Stimulated activated CD4-positive, alpha-beta T cell treated with anti-CD3 and anti-CD28 coated beads, Interleukin-1b, Interleukin-23, amount 100 ng/mL, for 48 hours (primary cell): Measurements from ENCODE around the gene KCNB1.

Source experiments
- DNase-seq: peaks from one replicate; pipeline ENCODE4 v3.0.0-alpha.2; 2020

Gene KCNB1

DNA sequence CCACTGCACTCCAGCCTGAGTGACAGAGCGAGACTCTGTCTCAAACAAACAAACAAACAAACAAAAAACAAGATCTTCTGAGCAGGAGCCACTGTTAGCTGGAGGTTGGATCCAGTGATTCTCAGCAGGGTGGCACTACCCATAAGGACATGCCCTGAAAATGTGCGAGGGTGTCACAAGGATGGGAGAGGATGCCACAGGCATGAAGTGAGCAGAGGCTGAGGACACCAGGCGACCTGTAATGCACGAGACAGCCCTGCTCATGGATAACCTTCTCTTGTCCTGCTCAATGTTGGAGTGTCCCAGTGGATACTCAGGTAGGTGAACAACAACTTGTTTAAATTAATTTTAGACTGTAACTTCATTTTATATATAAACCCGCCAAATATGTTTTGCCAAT is 76.8 kb downstream of the KCNB1 start:
- DNase-seq: no peak

GRCh38 chr20:49405062-49405683 is 77.3 kb downstream of the KCNB1 start:
- DNase-seq: no peak

DNA sequence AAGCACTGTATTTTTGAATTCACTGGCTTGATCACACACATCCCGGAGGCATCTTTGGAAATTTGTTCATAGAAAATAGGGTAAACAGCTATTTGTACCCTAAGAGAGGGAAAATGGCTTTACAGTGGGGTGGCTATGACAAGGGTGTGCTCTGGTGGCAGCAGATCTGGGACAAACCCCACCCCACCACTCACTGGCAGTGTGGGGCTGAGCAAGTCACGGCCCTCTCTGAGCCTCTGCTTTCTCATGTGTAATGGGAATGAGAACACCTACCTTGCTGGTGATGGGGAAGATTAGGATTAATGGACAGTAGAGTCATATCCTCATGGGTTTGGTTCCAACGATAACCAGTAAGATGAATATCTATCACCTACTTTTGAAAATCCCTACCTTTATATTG is 78.0 kb downstream of the KCNB1 start:
- no peak for DNase-seq

GRCh38 chr20:49403911-49404310 is 78.6 kb downstream of the KCNB1 start:
- DNase-seq: no peak

GRCh38 chr20:49403012-49403411 is 79.5 kb downstream of the KCNB1 start:
- DNase-seq: no peak

DNA sequence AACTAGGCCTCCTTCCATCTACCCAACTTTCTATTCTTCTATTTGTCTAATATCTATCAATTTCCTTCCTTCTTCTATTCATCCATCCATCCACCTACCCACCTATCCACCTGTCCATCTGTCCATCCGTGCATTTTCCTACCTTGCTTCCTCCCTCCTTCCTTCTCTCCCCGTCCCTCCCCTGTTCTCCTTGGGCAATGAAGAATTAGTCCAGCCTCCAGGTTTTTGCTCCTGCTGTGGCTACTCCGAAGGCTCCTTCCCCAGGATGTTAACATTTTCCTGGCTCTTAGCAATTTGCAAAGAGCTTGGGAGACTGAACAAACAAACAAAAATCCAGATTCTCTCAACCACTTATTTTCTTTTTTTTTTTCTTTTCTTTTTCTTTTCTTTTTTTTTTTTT is 81.6 kb downstream of the KCNB1 start:
- DNase-seq: no peak

DNA sequence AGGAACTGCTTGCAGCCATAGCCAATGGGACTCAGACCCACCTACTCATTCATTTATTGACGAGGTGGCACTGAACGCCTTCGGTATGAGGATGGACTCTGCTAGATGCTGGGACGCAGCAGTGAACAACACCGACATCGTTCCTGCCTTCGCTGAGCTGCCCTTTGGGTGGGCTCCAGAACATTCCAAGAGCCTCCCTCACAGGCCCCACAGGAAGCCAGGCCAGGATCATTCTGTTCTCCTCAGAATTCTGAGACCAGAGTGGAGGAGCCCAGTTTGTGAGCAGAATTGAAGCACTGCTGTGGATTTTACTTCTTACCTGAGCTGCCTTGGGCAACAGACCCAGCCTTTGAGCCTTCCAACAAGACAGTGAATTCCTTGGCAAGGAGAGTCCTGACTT is 82.1 kb downstream of the KCNB1 start:
- no peak for DNase-seq

DNA sequence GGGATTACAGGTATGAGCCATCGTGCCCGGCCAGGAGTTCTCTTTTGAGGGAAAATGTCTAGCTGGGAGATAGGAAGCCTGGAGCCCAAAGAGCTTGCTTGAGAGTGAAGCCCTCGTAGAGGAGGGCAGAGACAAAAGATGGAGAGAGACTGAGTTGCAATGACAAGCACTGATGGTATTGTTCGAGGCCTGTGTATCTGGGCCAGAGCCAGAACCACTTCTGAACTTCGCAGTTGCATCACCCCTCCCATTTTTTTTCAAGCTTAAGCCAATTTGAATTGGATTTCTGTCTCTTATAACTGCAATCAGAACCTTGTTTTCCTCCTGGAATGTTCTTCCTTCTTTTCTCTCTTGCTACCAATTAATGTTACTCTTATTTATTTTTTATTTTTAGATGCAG is 83.1 kb downstream of the KCNB1 start:
- no peak for DNase-seq

GRCh38 chr20:49398401-49399144 is 83.9 kb downstream of the KCNB1 start:
- DNase-seq: no peak

GRCh38 chr20:49397525-49397924 is 84.9 kb downstream of the KCNB1 start:
- no peak for DNase-seq

GRCh38 chr20:49396230-49396629 is 86.2 kb downstream of the KCNB1 start:
- no peak for DNase-seq

GRCh38 chr20:49395659-49396058 is 86.8 kb downstream of the KCNB1 start:
- no peak for DNase-seq

DNA sequence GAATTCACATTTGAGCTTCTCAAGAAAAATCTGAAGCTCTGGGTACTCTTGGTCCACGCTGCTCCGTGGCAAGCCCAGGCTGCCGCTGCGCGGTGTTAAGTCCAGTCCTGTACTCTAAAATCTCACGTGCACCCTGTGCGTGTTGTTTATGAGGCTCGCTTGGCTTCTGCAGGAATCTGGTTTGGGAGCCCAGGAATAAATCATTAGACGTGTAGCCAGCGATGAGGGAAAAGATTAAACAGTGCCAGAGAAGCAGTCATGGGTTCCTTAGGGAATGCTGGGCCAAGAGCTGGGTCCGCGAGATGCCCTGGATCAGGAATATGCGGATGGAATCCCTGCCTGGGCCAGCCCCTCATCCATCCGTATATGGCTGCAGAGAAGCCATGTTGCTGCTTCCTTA is 87.3 kb downstream of the KCNB1 start:
- DNase-seq: no peak

DNA sequence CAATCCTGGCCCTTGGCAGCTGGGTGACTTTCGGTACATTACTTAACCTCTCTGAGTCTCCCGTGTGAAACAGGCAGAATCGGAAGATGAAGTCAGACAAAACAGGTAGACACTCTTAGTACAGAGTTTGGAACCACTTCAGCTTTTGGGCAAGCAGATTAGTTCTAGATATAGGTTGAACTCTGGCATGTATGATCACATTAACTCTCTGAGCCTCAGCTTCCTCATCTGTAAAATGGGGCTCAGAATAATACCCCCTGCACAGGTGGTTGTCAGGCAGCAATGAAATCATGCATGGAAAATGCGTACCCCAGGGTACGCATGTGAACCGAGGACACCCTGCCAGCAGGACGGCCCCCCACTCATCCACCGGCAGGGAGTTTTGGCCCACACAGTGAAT is 87.7 kb downstream of the KCNB1 start:
- no peak for DNase-seq

DNA sequence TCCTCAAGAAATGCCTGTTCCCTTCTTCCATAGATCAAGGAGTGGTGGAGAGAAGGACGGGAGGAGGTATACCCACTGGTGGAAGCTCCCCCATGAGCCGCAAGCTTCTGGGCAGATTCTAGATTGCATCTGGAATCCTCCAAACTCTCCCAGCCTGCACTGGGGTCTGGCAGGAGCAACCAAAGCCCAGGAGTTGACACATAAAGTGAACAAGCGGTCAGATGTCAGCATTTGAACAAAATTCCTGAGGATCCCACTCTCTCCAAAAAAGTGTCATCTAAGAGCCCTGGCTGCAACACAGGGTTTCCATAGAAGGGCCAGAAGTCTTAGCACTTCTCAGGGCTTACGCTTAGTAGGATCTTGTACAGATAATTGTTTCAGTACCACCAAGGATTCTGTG is 88.2 kb downstream of the KCNB1 start:
- DNase-seq: no peak

DNA sequence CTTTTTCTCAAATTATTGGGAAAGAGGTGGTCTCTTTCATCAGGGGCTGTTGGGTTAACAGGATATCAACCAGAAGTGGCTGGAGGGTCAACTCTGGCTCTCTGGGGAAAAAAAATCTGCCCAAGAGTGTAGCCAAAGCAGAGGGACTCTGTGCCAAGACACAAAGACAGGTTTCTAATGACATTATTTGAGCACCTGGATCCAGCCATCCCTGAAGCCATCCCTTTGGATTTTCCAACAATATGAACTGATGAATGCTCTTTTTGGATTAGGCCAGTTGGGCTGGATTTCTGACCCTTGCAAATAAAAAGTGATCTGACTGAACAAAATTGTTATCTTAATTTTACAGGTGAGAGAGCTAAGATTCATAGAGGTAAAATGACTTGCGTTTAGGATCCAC is 88.7 kb downstream of the KCNB1 start:
- no peak for DNase-seq

DNA sequence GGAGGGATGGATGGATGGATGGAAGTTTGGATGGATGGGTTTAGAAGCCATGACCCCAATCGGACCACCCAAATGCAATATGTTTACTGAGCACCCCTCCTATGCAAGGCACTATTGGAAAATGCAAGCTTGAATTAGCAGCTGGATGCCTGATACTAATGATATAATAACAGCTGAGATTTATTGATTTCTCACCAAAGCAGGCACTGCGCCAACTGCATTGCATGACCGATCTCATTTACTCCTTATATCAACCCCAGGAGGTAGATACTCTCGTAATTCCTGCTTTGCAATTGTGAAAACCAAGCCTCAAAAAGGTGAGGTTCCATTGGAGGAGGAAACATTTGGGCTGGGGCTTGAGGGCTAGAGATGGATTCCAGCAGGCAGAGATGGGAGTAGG is 89.7 kb downstream of the KCNB1 start:
- no peak for DNase-seq

GRCh38 chr20:49391404-49392245 is 90.8 kb downstream of the KCNB1 start:
- no peak for DNase-seq

DNA sequence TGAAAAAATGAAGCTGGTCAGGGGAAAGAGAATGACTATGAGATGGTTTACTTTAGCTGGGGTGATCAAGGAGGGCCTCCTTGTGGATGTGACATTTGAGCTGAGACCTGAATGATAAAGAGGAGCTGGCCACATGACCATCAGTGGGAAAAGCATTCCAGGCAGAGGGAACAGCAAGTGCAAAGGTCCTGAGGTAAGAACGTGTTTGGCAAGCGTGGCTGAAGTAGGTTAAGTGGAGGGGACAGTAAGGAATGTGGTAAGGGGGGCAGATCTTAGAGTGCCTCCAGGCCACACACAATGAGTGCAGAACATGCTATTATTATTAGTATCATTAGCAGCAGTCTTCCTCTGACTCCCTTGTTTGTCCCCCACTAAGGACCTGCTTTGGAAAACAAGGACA is 92.6 kb downstream of the KCNB1 start:
- DNase-seq: no peak

DNA sequence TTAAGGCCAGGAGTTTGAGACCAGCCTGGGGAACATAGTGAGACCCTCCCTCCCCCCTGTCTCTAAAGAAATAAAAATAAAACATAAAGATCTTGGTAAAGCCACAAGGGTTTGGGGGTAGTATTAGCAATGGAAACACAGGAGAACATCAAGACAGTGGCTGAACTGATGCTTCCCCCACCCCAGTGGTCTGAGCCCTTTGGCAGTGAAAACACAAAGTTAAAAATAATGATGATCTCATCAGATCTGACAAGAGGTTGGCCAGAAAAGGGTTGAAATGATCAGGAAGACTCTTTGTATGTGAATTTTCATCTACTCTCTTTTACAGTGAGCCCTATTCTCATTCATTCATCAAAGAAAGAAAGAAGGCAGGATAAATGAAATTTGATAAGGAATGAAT is 93.7 kb downstream of the KCNB1 start:
- no peak for DNase-seq

- DNase-seq: no peak
Measured at GRCh38 chr20:49387581-49387939, 94.9 kb downstream of the KCNB1 start.

DNA sequence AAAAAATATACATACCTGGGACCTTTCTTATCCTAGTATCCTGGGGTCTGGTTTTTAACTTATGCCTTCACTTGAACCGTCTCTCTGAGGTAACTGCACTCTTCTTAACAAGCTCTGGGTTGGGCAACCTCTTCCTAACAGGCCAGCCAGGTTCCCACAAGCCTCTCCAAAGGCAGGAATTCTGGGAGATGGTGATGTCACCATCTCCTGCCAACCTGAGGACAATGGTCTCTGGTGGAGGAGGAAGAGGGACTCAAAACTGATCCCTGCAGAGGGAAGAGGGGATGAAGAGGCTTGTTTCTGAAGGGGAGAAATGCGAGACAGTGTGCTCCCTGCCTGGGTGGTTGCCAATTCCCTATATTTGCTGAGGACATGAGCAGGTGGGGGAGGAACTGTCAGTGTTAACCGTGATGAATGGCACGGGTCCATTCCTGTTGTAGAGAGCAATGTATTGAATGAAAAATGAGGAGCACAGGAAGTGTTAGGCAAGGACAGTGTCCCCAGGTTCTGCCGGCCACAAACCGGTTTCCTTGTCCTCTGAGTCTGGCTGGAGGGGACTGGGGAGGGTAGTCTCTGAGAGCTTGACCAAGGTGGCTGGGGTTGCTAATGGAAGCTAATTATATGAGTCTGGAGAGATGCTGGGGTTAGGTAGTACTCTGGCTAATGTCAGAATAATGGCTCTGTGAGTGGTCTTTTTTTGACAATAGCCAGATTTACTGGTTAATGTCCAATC is 95.5 kb downstream of the KCNB1 start:
- no peak for DNase-seq

GRCh38 chr20:49385465-49385864 is 97.0 kb downstream of the KCNB1 start:
- DNase-seq: no peak
